Measurements from ENCODE around the gene GPR143.
"Not testable (repeated sequence)": the region's sequence is repeated elsewhere in the genome, so short reads cannot be mapped to it uniquely, and the experiment has no call there.

Gene GPR143

GRCh38 chrX:9765737-9766097, at the start of gene GPR143:
Gene GPR143 (minus strand): TSS chrX:9765847. CDS start chrX:9765817, 30 bp downstream.
- no peak for DNase-seq

- not testable (repeated sequence) for DNase-seq
Observed at GRCh38 chrX:9811086-9811485, 45.4 kb upstream of the GPR143 start.

- DNase-seq = not testable (repeated sequence)
Observed at GRCh38 chrX:9809876-9810275, 44.2 kb upstream of the GPR143 start.

GRCh38 chrX:9807355-9808182, 41.9 kb upstream of the GPR143 start:
- no peak for DNase-seq

- DNase-seq = no peak
Observed at GRCh38 chrX:9805956-9806355, 40.3 kb upstream of the GPR143 start.

GRCh38 chrX:9804444-9804843, 38.8 kb upstream of the GPR143 start:
- DNase-seq = no peak

GRCh38 chrX:9802737-9803136, 37.1 kb upstream of the GPR143 start:
- DNase-seq = no peak

- DNase-seq = no peak
Observed at GRCh38 chrX:9797384-9798360, 32.0 kb upstream of the GPR143 start.

- no peak for DNase-seq
Observed at GRCh38 chrX:9794495-9794894, 28.8 kb upstream of the GPR143 start.

GRCh38 chrX:9790866-9791265, 25.2 kb upstream of the GPR143 start:
- DNase-seq = no peak

GRCh38 chrX:9789555-9789954, 23.9 kb upstream of the GPR143 start:
- no peak for DNase-seq

GRCh38 chrX:9788911-9789310, 23.3 kb upstream of the GPR143 start:
- DNase-seq = no peak

GRCh38 chrX:9786798-9787635, 21.4 kb upstream of the GPR143 start:
- DNase-seq = no peak

- DNase-seq = no peak
Observed at GRCh38 chrX:9785944-9786797, 20.5 kb upstream of the GPR143 start, which contains the start of gene SHROOM2. Gene SHROOM2 (plus strand): TSS chrX:9786429. CDS start chrX:9786546, 117 bp downstream.

- no peak for DNase-seq
Observed at GRCh38 chrX:9785254-9785943, 19.8 kb upstream of the GPR143 start.

GRCh38 chrX:9784332-9784731, 18.7 kb upstream of the GPR143 start:
- DNase-seq = no peak

- no peak for DNase-seq
Observed at GRCh38 chrX:9781941-9782340, 16.3 kb upstream of the GPR143 start.

GRCh38 chrX:9775930-9776329, 10.3 kb upstream of the GPR143 start:
- no peak for DNase-seq

- DNase-seq = no peak
Observed at GRCh38 chrX:9772943-9773342, 7.3 kb upstream of the GPR143 start.

- no peak for DNase-seq
Observed at GRCh38 chrX:9770319-9770718, 4.7 kb upstream of the GPR143 start.

- DNase-seq = not testable (repeated sequence)
Observed at GRCh38 chrX:9768321-9768839, 2.7 kb upstream of the GPR143 start.

All from fibroblast of skin of right biceps (primary cell).